ENCODE measurements around the gene P2RX5.

Gene P2RX5

DNA sequence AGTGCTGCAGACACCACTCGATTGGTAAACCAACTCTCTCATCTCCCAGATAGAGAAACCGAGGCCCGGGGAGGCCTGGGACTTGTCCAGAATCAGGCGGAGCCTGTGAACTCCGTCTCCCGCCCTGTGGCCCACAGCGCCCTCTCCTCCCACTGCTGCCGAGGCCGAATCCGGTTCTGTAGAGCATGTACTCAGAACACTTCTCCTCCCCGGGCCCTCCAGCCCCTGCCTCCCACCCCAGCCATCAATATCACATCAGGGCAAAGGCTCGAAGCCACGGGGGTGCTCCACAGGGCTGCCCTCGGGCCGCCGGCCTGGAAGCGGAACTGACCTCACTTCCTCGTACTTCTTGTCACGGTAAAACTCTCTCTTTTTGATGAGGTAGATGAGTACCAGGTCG lies 14.4 kb downstream of the P2RX5 start:
- no peak for DNase-seq (ENCODE audit: low read depth in 2 of 2)

DNA sequence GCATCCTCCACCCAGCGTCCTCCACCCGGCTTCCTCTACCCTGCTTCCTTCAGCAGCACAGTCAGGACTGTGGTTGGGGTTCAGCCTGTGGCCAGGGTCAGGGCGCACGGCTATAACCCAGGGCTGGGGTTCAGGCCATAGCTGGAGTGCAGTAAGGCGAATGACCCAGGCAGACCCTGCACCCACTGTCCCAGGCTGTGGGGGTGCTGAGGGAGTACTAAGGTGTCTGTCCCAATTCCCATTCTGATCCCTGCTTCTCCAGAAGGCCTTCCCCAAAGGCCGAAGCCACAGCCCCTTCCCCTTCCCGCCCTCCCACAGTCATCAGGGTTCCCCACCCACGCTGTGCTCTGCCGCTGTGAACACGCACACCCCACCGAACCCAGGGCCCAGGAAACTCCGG lies 14.9 kb downstream of the P2RX5 start:
- DNase-seq (ENCODE audit: low read depth in 2 of 2), result no peak

DNA sequence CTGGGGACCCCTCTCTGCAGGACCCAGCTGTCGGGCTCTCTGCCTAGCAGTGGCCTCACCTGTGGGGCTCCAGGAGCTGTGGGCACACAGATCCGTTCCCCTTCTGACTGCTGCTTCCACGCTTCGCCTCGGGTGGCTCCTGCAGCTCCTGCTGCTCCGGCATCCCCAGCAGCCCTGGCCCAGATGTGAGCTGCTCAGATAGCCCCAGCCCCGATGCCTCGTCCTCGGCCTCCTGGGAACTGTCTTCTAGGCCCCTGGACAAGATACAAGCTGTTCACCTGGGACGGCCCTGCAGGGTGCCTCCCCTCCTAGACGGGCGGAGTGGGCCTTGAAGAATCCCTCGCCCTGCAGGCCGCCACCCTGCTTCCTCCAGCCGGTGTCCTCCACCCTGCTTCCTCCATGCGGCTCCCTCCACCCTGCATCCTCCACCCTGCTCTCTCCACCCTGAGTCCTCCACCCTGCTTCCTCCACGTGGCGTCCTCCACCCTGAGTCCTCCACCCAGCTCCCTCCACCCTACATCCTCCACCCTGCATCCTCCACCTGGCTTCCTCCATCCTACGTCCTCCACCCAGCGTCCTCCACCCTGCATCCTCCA lies 16.3 kb downstream of the P2RX5 start:
- no peak for DNase-seq (ENCODE audit: low read depth in 2 of 2)

DNA sequence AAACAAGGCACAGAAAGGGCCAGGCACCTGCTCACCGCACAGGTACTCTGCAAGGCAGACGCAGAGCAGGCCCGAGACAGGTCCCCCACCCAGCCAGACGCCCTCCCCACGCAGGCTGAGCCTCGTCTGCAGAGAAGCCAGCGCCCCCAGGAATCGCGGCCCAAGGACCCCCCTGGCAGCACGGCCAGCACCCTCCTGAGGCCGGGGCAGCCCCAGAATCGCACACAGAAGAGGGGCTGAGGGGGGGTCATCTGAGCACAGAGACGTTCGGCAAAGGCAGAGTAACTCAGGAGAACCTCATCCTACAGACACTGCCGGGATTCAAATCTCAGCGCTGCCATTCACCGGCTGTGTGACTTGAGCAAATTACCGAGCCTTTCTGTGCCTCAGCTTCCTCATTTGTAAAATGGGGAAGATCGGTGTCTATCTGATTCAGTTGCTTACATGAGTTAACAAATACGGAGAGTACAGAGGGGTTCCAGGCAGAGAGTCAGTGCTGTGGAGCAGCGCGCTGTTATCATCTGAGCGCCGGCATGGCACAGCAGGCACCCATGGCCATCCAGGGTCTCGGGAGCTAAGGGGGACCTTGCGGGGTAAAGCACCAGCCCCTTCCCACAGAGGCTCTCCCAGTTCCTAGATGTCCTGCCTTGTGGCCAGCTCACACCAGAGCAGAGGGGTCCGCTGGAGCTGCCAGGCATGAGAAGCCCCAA lies 17.0 kb downstream of the P2RX5 start:
- no peak for DNase-seq (ENCODE audit: low read depth in 2 of 2)

GRCh38 chr17:3678095-3678820 lies 17.7 kb downstream of the P2RX5 start:
- no peak for DNase-seq (ENCODE audit: low read depth in 2 of 2)

DNA sequence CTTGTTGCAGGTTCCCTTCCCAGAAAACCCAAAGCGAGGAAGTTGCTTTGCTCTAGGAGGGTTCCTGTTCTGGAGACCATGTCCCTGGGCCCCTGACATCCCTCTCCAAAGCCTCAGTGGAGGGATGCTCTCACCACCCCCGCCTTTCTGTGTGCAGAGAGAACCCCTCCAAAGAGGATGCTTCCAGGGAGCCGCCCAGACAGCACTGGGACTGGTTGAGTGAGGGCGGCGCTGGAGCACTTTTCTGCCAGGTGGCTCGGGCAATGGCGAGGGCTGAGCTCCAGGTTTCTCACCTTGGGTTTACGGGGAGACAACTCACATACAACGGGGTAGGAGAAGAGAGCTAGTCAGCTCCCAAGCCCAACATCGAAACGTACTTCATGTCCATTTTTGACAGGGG lies 20.1 kb downstream of the P2RX5 start:
- no peak for DNase-seq (ENCODE audit: low read depth in 2 of 2)

DNA sequence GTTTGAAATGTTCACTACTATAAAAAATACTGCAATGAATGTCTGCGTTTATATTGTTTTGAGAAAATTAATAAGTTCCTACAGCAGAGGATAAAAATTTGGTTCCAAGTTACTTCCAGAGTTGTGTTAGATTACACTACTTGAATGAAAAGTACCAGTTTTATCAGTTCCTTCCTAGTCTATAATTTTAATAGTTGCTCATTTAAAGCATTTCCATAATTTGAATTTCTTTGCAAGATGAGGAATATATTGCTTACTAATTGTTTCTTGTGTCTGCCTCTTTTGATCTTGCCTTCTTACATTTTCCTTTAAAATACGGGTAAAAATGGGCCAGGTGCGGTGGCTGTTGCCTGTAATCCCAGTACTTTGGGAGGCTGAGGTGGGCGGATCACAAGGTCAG lies 23.4 kb downstream of the P2RX5 start:
- DNase-seq (ENCODE audit: low read depth in 2 of 2), result no peak

DNA sequence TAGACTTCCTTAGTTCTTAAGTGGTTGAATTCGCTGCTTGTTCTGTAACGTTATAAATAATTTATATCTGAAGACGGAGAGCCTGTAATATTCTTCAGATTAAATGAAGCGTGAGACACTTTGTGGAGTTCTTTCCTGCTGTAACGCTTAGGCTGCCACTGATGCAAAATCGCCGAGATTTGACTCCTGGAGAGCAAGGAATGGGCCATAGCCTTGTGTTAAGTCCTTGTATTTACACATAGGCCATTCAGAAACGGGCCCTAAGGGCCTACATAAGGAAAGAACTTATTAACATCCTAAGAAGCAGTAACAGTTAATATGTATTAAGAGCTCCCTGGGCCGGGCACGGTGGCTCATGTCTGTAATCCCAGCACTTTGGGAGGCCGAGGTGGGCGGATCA lies 26.4 kb downstream of the P2RX5 start:
- DNase-seq (ENCODE audit: low read depth in 2 of 2), result no peak

GRCh38 chr17:3669085-3669347 lies 26.9 kb downstream of the P2RX5 start:
- DNase-seq (ENCODE audit: low read depth in 2 of 2), result no peak

DNA sequence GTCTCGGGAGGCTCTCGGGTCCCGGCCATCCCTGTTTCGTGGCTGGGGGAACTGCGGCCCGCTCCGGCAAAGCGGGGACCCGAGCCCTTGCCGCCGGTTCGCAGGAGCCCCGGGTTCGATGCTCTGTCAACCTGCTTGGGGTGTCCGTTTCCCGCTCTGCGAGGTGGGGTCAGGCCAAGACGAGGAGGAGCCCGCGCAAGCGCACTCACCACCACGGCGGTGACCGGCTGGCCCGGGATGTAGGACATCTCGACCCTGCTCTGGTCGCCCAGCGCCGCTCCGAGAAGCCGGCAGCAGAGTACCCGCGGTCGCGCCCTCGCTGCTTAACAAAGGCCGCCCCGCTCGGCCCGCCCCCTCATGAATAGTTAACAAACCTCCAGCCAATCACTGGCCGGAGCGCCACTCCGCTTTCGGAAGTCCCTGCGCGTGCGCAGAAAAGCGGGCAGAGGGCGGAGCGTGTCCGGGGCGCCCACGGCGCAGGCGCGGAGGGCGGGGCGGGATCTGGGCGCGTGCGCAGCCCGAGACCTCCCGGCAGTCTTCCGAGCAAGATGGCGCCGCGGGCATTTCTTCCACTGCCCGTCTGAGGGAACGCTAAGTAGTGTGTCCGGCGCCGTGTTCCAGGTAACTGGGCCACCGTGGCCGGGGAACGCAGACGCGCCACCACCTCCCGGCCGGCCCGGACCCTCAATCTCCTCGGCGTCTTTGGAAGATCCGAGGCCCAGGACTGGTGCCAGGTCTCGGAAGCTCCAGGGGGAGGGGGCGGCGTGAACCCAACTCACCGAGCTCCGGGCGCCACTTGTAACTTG lies 27.5 kb downstream of the P2RX5 start, which contains the start of the genes EMC6 and TAX1BP3:
TSS of gene EMC6 (plus strand) at position 534 of the 806 bp plus-strand sequence. CDS start 335 bp downstream, outside the sequence.
TSS of gene TAX1BP3 (minus strand) at position 300 of the 806 bp plus-strand sequence. CDS start at position 248, 52 bp downstream.
- peak; percentile 96 to 97 for DNase-seq (ENCODE audit: low read depth in 2 of 2)

DNA sequence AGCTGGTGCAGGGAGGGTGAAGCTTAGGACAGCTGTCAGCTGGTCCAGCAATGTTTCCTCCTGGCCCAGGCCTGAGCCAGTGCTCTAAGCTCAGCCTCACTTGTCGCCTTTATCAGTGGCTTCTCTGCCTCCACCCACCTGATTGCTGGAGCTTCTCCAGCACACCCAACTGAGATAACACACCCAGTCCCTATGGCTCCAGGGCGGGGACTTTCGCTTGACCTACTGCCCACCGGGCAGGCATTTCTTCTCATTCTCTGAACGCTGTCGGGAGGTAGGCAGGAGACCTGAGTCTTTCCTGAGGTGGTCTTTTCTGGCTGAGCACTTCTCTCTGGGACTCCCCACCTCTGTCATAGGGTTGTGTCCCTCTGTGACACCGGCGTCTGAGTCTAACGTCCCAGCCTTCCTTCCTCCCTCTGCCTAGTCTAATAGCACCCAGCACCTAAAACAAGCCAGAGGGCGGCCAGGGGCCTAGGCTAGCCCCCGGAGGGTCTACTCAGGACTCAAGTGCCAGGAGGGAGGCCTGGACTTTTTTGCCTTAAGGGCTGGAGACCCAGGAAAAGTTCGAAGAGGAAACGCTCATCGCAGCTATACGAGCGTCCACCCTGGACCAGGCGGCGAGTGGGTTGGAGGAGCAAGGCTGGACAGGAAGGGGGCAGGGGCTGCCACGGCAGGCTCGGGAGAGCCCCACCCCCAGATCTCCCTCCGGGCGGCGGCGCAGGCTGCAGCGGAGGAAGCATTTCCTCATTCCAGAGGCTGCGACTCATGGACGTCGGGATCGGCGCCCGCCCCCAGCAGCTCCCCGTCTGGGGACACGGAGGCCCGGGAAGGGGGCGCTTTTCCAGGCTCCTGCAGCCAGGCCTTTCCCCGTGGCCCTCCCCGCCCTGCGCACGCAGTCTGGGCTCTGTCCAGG lies 28.3 kb downstream of the P2RX5 start:
- DNase-seq (ENCODE audit: low read depth in 2 of 2), result no peak

DNA sequence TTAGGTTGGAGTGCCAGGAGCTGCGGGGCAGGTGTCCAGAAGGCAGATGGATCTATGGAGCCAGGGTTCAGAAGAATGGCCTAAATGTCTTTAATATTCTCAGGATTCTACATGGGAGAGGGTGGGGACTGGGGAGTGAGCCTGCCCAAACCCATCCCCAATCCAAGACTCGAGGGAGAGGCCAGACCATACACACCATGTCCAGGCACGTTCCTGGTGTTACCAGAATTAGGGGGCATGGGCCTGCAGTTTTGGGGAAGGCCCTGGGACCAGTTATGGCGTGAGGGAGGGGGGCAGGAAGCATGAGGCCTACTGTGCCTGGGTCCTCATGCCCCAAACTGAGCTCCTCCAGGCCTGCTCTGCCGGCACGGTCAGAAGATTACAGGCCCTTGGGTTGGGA lies 29.4 kb downstream of the P2RX5 start:
- no peak for DNase-seq (ENCODE audit: low read depth in 2 of 2)

DNA sequence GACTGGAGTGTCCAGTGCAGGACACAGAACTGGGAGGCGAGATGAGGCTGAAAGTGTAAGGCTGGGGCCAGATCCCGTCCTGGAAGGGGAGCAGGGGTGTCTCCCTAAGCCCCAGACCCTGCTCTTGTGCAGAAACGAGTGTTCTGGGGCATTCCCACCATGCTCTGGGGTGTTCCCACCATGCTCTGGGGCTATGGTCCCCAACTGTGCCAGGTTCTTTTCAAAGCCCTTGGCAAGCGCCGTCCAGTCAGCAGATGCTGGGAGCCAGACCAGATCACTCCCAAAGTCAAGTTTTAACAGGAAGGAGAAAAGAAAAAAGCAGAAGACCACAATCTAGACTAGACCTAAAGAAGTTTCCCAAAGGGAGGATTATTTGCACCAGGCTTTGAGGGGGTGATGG lies 30.1 kb downstream of the P2RX5 start:
- DNase-seq (ENCODE audit: low read depth in 2 of 2), result no peak

- DNase-seq (ENCODE audit: low read depth in 2 of 2), result no peak
Measured at GRCh38 chr17:3663102-3664011, 32.6 kb downstream of the P2RX5 start.

GRCh38 chr17:3660311-3660891 lies 35.6 kb downstream of the P2RX5 start:
- no peak for DNase-seq (ENCODE audit: low read depth in 2 of 2)

GRCh38 chr17:3659541-3660111 lies 36.3 kb downstream of the P2RX5 start:
- DNase-seq (ENCODE audit: low read depth in 2 of 2), result no peak

DNA sequence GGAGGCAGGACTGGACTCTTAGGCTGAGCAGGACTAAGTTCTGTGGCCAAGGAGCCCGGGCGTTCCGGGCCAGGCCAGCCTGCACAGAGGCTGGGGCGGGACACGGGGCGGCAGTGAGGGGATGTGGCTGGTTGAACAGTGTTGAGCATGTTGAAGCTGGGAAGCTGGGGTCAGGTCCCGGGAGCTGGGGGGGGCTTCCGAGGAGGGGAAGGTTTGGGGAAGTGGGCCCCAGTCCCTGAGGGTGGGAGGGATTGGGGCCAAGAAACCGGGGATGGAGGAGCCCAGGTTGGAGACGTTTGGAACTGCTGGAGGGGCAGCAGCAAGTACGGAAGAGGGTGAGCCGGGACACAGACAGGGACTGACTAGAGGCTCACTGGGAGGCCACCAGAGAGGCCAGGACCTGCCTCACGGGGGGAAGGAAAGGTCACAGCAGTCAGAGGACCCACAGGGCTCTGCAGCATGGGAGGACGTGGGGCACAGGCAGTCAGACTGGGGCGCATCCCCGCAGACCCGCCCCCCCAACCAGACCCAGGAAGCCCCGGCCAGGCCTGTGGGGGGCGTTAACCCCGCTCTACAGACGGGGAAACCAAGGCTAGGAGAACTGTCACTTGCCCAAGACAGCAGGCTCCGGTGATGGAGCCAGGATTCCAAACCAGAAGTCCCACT lies 37.0 kb downstream of the P2RX5 start:
- DNase-seq (ENCODE audit: low read depth in 2 of 2), result no peak

- no peak for DNase-seq (ENCODE audit: low read depth in 2 of 2)
Measured at GRCh38 chr17:3657874-3658783, 37.8 kb downstream of the P2RX5 start.

All from stimulated activated CD4-positive, alpha-beta T cell treated with anti-CD3 and anti-CD28 coated beads, Interleukin-15, amount 100 ng/mL, for 48 hours (primary cell).